Measurements from ENCODE around the gene HHIPL2.
"Not testable (repeated sequence)": the region's sequence is repeated elsewhere in the genome, so short reads cannot be mapped to it uniquely, and the experiment has no call there.

HHIPL2 gene

DNA sequence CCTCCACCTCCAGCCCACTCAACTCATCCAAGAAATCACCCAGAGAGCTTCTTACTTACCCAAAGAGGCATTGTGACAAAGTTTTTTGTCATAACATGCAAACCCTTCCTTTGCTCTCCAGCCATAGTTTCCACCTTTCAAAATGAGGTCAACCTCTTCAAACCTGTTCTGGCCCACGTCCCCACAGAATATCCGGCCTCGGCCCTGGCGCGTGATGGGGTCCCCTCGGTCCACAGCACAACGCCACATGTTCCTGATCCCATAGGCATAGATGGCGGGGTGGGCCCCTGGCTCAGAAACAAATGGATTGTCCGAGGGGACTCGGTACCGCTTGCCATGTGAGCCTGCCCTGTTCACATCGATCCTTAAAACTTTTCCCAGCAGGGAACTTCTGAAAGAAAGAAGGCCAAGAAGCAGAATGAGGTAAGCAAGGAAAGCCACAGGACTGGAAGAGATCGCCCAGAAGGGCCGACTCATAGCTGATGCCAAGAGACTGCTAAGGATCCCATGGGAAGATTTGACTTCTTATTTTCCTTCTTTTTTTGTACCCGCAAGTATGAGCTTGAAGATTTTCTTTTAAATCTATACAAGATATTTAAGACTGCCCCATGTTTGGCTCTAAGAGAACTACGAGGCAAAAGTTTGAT lies 7.8 kb downstream of the HHIPL2 start:
- no peak for DNase-seq (ENCODE audit: low read depth)

DNA sequence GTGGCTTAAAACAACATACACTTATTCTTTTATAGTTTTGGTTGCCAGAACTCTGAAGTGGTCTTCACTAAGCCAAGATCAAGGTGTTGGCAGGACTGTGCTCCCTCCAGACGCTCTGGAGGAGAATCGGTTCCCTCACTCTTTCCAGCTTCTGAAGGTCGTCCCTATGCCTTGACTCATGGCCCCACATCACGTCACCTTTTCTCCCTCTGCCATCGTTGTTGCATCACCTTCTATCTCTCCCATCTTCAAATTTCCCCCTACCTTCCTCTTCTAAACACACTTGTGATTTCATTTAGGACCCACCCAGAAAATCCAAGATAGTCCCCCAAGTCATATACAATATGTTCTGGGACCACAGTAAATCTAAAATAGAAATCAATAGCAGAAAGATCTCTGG lies 12.4 kb downstream of the HHIPL2 start:
- no peak for DNase-seq (ENCODE audit: low read depth)

DNA sequence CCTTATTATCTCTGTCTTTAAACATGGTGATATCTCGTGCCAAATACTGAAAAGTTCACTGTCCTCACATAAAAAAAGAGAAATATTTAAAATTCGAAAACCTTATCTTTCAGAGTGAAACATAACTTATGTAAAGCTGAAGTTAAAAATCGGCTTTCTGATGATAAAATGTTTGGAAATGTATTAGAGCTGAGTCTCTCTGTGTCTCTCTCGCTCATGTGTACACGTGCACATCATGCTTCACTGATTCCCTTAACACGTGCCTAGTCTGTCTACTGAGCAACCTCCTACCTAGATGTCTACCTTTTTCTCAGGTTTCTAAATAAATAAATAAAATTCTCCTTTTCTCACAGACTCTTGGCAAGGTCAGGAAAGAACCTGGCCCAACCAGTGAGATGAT lies 17.1 kb downstream of the HHIPL2 start:
- DNase-seq (ENCODE audit: low read depth) = no peak

DNA sequence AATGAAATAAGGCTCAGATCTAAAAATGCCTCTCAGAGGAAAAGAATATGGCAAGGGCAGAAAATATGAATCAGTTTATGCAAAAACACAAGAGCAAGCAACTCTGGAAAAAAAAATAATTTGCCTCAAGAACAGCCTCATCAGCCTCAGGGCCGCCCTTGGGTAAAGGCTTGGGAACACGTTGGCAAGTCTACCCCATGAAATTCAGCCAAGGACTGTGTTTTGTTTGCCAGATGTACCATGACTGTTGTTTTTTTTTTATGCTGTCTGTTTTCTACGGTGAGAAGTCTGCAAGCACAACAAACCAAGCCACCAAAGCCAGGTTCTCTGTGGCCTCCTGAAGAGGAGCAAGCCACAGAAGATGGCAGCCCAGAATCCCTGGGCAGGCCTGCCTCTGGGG lies 18.0 kb downstream of the HHIPL2 start:
- DNase-seq (ENCODE audit: low read depth) = no peak

DNA sequence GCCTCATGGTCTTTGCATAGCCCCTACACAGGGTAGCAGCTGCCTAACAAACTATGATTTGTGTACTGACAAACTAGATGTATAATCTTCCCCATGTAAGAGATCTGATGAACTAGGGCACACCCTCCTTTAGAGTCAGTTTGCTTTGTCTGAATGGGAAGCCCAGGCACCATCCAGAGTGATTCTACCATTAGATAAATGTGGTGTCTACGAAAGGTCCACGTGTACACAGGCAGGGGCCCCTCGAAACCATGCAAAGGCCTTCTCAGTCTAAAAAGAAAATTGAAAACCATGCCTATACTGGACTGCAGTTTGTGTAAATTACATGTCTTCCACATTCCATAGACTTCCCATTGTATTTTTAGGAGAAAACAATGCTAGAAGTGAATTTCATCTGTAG lies 18.7 kb downstream of the HHIPL2 start:
- no peak for DNase-seq (ENCODE audit: low read depth)

DNA sequence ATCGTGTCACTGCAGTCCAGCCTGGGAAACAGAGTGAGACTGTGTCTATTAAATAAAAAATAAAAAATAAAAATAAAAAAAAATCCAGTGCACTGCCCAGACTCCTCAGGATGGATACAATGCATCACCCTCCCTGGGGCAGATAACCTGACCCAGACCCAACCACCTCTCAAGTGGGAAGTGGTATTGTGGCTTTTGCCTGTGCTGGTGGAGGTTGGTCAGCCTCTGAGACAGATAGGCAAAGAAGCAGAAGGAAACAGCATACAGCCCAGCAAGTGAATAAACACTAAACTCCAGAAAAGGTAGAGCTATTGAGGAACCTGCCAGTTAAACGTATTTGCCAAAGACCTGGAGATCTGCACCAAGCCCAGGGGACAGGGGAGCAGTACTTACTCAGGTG lies 22.0 kb downstream of the HHIPL2 start:
- DNase-seq (ENCODE audit: low read depth) = no peak

DNA sequence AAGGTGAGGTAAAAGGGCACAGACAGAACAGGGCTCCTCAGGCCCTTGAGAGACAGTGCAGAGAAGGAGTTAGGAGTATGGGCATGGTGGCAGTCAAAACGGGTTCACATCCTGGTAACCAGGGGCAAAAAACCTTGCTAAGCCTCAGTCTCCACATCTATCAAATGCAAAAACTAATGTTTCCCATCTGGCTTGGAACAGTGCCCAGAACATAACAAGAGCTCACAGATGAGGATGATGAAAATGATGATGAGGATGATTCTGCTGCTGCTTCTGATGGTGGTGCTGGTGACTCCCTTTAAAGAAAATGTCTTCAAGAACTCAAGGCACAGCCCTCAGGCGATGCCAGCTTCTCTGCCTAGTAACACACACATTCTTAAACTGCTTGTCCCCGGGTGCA lies 24.1 kb downstream of the HHIPL2 start:
- DNase-seq (ENCODE audit: low read depth) = no peak

DNA sequence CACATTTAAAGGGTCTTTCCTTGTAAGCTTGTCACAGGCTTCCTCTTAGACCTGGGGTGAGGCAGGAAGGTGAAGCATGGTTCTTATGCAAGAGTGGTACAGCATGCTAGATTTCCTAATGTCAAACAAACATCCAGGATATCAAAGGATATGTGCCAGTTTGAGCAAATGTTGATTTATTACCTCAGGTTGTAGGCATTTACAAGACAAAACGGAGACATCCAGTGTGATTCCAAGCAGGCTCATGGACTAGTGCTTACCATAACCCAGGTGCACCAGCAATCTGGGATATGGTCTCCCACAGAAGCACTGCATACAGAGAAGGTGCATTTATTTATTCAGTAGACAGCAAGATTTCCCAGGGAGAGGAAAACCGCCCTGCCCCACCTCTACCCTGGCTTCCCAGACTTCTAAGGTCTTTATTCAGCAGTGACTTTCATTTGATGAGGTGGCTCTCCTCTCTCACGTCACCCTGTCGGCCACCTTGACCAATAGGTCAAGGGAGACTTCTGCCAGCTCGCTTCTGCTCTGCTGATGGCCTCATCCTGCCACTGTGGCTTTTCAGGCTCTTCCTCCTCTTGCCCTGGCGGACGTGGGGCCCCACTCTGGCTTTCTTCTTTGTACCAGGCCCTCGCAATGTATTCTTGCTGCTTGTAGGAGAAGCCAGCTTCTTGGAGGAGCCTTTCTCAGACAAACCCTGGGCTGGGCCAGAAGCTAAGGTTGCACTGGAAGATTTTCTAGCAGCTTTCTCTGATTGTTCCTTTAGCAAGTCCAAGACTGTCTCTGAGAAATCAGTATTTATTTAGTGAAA lies 25.6 kb downstream of the HHIPL2 start:
- DNase-seq (ENCODE audit: low read depth) = no peak

DNA sequence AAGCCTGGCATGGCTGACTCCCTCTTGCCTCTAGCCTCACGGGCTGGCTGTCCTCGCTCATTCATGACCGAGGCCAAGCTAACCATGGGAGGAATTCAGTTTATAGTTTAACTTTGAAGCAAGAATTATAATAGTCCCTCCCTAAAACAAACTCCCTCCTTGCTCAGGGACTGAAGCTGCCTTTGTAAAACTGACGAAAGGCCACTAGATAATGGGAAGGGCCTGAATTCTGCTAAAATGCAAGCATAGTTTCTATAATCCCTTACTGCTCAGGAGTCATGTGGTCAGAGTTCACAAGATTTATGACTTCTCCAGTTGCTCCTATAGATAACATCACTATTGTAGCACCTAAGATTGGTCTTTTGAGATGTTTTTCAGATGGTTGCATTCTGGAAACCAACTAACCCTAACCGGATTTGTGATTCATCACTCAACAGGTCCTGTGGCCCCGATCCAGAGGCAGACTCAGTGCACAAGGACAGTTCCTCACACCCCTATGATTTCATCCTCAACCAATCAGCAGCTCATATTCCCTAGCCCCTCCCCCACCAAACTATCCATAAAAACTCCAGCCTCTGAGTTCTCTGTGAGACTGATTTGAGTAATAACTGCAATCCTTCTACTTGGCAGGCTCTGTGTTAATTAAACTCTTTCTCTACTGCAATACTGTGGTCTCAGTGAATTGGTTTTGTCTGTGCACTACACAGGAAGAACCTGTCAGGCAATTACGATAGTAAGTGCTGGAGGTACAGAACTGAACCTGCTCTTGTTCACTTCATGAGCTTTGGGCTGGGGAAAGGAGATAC lies 26.4 kb downstream of the HHIPL2 start:
- DNase-seq (ENCODE audit: low read depth) = no peak

DNA sequence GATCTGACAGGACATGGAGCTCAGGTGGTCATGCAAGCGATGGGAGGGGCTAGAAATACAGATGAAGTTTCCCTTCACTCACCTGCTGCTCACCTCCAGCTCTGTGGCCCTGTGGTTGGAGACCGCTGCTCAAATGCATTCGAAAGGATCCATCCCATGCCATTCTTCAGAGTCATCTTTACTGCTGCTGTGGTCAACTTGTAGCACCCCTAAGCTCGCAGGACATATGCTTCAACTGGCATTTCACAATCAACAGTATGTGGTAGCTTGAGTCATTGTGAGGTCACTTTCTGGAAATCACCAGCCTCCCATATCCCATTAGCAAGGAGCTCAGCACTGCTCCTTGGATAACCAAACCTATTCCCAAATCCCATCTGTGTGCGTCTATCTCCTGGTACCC lies 58.4 kb downstream of the HHIPL2 start:
- DNase-seq (ENCODE audit: low read depth) = not testable (repeated sequence)

DNA sequence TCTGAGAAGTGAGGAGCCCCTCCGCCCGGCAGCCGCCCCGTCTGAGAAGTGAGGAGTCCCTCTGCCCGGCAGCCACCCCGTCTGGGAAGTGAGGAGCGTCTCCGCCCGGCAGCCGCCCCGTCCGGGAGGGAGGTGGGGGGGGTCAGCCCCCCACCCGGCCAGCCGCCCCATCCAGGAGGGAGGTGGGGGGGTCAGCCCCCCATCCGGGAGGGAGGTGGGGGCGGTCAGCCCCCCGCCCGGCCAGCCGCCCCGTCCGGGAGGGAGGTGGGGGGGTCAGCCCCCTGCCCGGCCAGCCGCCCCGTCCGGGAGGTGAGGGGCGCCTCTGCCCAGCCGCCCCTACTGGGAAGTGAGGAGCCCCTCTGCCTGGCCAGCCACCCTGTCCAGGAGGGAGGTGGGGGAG lies 60.1 kb downstream of the HHIPL2 start:
- not testable (repeated sequence) for DNase-seq (ENCODE audit: low read depth)

DNA sequence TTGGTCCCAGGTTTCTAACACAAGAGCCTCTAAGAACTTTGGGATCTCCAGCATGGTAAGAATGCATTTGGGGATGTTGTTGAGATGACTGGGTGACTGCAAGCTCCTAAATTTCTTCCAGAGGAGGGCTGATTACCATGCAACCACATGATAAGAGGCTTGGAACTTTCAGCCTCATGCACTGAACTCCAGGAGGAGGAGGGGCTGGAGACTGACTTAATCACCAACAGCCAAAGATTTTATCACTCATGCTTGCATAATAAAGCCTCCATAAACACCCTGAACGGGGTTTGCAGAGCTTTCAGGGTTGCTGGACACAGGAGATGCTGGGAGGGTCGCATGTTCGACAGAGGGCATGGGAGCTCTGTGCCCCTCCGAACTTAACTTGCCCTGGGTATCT lies 63.9 kb downstream of the HHIPL2 start:
- DNase-seq (ENCODE audit: low read depth) = not testable (repeated sequence)

DNA sequence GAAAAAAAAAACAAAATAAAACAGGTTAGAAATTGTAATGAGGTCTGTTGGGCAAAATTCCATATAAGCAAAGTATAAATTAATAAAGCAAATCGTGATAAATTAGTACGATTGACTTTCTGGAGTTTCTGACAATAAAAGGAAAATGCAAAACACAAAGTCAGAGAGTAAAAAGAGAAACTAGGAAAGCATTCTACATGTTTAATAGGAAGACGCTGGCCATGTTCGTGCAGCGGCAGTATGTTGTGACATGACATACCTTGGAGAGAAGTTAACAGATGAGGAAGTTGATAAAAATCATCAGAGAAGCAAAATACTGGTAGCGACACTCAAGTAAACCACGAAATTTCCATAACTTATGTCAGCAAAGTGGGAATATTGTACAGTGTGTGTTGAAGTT lies 68.3 kb downstream of the HHIPL2 start:
- DNase-seq (ENCODE audit: low read depth) = not testable (repeated sequence)

DNA sequence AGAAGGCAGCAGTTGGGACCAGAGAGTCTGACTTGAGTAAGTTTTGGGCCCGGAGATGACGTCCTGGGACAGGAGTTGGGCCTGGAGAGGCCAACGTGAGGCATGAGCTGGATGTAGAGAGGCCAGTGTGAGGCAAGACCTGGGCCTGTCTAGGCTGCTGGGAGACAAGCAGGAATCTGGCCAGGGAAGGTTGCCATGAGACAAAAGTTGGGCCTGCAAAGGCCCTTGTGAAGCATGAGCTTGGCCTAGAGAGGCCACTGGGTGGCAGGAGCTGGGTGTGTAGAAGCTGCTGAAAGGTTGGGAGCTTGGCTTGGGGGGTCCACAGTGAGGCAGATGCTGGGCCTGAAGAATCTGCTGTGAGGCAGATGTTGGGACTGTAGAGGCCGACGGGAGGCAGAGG lies 71.5 kb downstream of the HHIPL2 start:
- not testable (repeated sequence) for DNase-seq (ENCODE audit: low read depth)

DNA sequence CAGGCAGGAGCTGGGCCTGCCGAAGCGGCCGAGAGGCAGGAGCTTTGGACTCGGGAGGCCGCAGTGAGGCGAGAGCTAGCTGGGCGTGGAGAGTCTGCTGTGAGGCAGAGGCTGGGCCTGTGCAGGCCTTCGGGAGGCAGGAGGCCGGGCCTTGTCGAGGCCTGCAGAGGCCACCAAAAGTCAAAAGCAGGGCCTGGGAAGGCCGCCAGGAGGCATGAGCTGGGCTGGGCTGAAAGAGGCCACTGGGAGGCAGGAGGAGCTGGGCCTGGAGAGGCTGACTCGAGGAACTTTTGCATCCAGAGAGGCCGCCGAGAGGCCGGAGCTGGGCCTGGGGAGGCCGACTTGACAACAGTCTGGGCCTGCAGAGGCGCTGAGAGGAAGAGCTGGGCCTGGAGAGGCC lies 74.2 kb downstream of the HHIPL2 start:
- DNase-seq (ENCODE audit: low read depth) = not testable (repeated sequence)

DNA sequence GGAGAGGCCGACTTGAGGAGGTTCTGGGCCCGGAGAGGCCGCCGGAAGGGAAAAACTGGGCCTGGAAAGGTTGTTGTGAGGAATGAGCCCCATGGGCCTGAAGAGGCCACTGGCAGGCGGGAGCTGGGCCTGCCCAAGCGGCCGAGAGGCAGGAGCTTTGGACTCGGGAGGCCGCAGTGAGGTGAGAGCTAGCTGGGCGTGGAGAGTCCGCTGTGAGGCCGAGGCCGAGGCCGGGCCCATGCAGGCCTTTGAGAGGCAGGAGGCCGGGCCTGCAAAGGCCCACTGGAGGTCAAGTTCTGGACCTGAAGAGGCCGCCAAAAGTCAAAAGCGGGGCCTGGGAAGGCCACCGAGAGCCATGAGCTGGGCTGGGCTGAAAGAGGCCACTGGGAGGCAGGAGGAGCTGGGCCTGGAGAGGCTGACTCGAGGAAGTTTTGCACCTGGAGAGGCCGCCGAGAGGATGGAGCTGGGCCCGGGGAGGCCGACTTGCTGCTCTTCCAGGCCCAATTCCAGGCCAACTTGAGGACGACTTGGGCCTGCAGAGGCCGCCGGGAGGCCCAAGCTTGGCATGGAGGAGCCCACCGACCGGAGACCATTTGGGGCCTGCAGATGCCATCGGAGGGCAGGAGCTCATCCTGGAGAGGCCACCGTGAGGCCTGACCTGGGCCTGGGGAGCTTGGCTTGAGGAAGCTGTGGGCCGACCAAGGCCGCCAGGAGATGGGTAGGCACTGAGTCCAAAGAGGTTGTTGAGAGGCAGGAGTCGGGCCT lies 74.9 kb downstream of the HHIPL2 start:
- not testable (repeated sequence) for DNase-seq (ENCODE audit: low read depth)

Measured in activated T-cell treated with anti-CD3 and anti-CD28 coated beads for 1 hour (primary cell).